Mammary epithelial cell (primary cell): Measurements from ENCODE around the gene ERG.

ENCODE experiments used
- EZH2 ChIP-seq: IDR thresholded peaks from 2 replicates; pipeline ENCODE4 v1.6.1; 2012; ENCODE audit warnings: low read length, inconsistent platforms, borderline replicate concordance
- TF ChIP-seq, protein P1 (sequence below), 2 donors: IDR thresholded peaks in 1 of 2; conservative IDR thresholded peaks in 1 of 2; 2 replicates each; pipeline ENCODE4 v1.5.1; 2011 to 2012; ENCODE audit warnings: inconsistent platforms in 2 of 2, low read length in 2 of 2, mild to moderate bottlenecking in 2 of 2, control low read depth in 1 of 2, low read depth in 1 of 2; ENCODE audit not compliant: insufficient read depth in 1 of 2; ENCODE audit errors: extremely low read depth in 1 of 2

DNA sequence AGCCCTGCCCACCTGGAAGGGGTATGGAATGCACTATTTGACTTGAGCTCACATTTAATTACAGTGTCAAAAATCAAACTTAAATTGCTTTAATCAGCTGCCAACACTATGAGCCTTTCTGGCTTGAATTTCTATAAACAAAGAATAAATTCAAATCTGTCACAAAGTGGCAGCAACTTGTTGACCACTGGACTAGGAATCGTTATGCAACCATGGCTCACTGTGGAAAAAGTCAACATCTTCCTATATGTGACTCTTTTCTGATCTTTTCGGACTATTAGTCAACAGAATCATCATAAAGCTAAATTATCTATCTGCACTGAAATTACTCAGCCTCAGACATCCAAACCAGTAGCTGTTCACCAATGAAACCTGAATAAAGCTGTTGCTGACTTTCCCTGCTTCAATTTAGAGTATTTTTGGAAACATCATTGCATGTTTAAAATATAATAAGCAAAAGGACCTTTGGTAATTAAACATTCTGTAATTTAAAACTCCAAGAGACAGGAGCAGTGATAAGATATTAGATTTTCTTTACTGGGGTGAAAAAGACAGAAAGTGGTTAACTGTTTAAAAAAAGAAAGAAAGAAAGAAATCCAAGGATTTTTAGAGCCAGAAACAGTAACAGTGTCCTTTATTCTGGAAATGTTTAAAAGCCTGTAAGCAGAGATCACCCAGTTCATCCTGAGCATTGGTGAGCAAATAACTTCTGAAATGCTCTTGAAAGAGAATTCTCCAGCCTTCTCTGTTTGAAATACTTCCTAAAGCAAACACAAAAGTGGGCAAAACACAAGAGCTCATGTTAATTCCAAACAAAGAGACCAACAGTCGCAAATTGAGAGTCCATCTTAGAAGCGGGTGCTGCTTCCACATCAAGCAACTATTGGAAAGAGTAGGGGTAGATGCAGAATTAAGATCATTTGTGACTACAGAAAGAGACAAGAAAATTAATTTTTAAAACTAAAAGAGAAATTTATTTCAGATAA is 26.2 kb upstream of the ERG start:
- TF ChIP-seq EZH2 = no peak
- TF ChIP-seq, protein P1, sequence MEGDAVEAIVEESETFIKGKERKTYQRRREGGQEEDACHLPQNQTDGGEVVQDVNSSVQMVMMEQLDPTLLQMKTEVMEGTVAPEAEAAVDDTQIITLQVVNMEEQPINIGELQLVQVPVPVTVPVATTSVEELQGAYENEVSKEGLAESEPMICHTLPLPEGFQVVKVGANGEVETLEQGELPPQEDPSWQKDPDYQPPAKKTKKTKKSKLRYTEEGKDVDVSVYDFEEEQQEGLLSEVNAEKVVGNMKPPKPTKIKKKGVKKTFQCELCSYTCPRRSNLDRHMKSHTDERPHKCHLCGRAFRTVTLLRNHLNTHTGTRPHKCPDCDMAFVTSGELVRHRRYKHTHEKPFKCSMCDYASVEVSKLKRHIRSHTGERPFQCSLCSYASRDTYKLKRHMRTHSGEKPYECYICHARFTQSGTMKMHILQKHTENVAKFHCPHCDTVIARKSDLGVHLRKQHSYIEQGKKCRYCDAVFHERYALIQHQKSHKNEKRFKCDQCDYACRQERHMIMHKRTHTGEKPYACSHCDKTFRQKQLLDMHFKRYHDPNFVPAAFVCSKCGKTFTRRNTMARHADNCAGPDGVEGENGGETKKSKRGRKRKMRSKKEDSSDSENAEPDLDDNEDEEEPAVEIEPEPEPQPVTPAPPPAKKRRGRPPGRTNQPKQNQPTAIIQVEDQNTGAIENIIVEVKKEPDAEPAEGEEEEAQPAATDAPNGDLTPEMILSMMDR (conservative IDR thresholded peaks at IDR 0.05 in 1 of 2, IDR thresholded peaks at IDR 0.05 in 1 of 2; ENCODE audit: extremely low read depth in 1 of 2, insufficient read depth in 1 of 2, low read depth in 1 of 2, low read length in 2 of 2) = no peak
